Endothelial cell of umbilical vein (primary cell): Measurements from ENCODE around the gene ZNF8. TPM values are rescaled to one million over a fixed set of nuclear protein-coding genes. Genes with fewer than 3 reads are reported as not detected.

Experiments
- BruUV-seq: library from RNA; stranded (reverse); fragments of 400-500 nt; replicated peaks from 2 replicates; lab custom pipeline; 2021; lab: Mats Ljungman, UMichigan
- CTCF ChIA-PET: fragments of 300-600, 350-600 bp; sonication (Branson Sonifier 250); formaldehyde crosslinking; loops from one replicate; lab custom pipeline; 2021; ENCODE audit warnings: antibody characterized with exemption, inconsistent platforms; lab: Charles Lee
- POLR2A ChIA-PET: fragments of 300-600, 350-600 bp; sonication (Branson Sonifier 250); formaldehyde crosslinking; loops from one replicate; lab custom pipeline; 2021; ENCODE audit warnings: antibody characterized with exemption, inconsistent platforms; lab: Charles Lee
- DNase-seq: peaks from one replicate; pipeline ENCODE4 v3.0.0-alpha.2; 2011; ENCODE audit warnings: low read depth, low spot score
- FAIRE-seq: peaks from 2 replicates; lab custom pipeline; 2011; peaks lifted over from hg19 to GRCh38; lab: Jason Lieb, UNC
- H2AFZ ChIP-seq: 2 replicates; pipeline ENCODE4 v1.6.0; 2012; ENCODE audit warnings: low read depth, low read length, control low read depth, inconsistent platforms
- H3K27ac ChIP-seq: 2 replicates; pipeline ENCODE4 v1.5.1; 2011; ENCODE audit warnings: low read depth, mild to moderate bottlenecking, control low read depth, low read length, moderate library complexity; ENCODE audit not compliant: insufficient read depth
- H3K27me3 ChIP-seq, 2 experiments: 2 replicates each; pipeline versions ENCODE4 v1.6.0 to v1.6.1; 2011; ENCODE audit warnings: low read length in 2 of 2, mixed read lengths in 1 of 2; ENCODE audit not compliant: control insufficient read depth in 2 of 2, insufficient read depth in 2 of 2
- H3K36me3 ChIP-seq, 2 experiments: 2 replicates in 1 of 2; 3 replicates in 1 of 2; pipeline ENCODE4 v1.5.1; 2011; ENCODE audit warnings: low read length in 2 of 2, mild to moderate bottlenecking in 1 of 2, moderate library complexity in 1 of 2; ENCODE audit not compliant: control insufficient read depth in 2 of 2, insufficient read depth in 2 of 2; ENCODE audit errors: extremely low read depth in 1 of 2
- H3K4me1 ChIP-seq: 3 replicates; pipeline ENCODE4 v1.5.1; 2011; ENCODE audit warnings: mild to moderate bottlenecking, low read length; ENCODE audit not compliant: control insufficient read depth, insufficient read depth; ENCODE audit errors: extremely low read depth
- H3K4me2 ChIP-seq: 2 replicates; pipeline ENCODE4 v1.6.1; 2011; ENCODE audit warnings: low read length, control low read depth, mixed read lengths; ENCODE audit not compliant: insufficient read depth
- H3K4me3 ChIP-seq, 3 experiments: fragments of 200-600 bp in 1 of 3; sonication (generic), shearing (Covaris generic) in 1 of 3; replicated peaks in 1 of 3; 2 replicates each; pipeline ENCODE4 v1.5.1; 2011 to 2016; ENCODE audit warnings: control low read depth in 3 of 3, low read length in 3 of 3, mild to moderate bottlenecking in 2 of 3, inconsistent platforms in 1 of 3, low read depth in 1 of 3, moderate library complexity in 1 of 3; ENCODE audit not compliant: insufficient read depth in 1 of 3
- H3K79me2 ChIP-seq: 2 replicates; pipeline ENCODE4 v1.6.0; 2012; ENCODE audit warnings: low read length, inconsistent platforms; ENCODE audit not compliant: control insufficient read depth, insufficient read depth
- H3K9ac ChIP-seq: replicated peaks from 2 replicates; pipeline ENCODE3; 2011; ENCODE audit warnings: low read length, control low read depth; ENCODE audit not compliant: insufficient read depth; ENCODE audit errors: extremely low read depth
- H3K9me1 ChIP-seq: replicated peaks from 3 replicates; pipeline ENCODE4 v1.6.0; 2011; ENCODE audit warnings: mild to moderate bottlenecking, low read length; ENCODE audit not compliant: control insufficient read depth, insufficient read depth; ENCODE audit errors: extremely low read depth
- H3K9me3 ChIP-seq: replicated peaks from 2 replicates; pipeline ENCODE4 v1.5.1; 2012; ENCODE audit warnings: low read length, inconsistent platforms; ENCODE audit not compliant: control insufficient read depth, insufficient read depth
- H4K20me1 ChIP-seq: replicated peaks from 2 replicates; pipeline ENCODE3; 2011; ENCODE audit warnings: mild to moderate bottlenecking, low read length; ENCODE audit not compliant: control insufficient read depth, insufficient read depth; ENCODE audit errors: extremely low read depth
- CTCF ChIP-seq, 2 donors: IDR thresholded peaks; 1 replicate in 1 of 2; 2 replicates in 1 of 2; pipeline ENCODE4 v1.5.1; 2011; ENCODE audit warnings: low read length in 2 of 2, mild to moderate bottlenecking in 2 of 2, moderate library complexity in 2 of 2, control low read depth in 1 of 2, inconsistent platforms in 1 of 2, low read depth in 1 of 2; ENCODE audit not compliant: insufficient read depth in 1 of 2; ENCODE audit errors: extremely low read depth in 1 of 2
- EZH2 ChIP-seq: IDR thresholded peaks from 2 replicates; pipeline ENCODE4 v1.6.1; 2012; ENCODE audit warnings: borderline replicate concordance, low read depth, mild to moderate bottlenecking, moderate library complexity, low read length, inconsistent platforms; ENCODE audit not compliant: severe bottlenecking
- FOS ChIP-seq: IDR thresholded peaks from 2 replicates; pipeline ENCODE4 v1.6.1; 2011; ENCODE audit warnings: mild to moderate bottlenecking, low read length, moderate library complexity, borderline replicate concordance; ENCODE audit not compliant: insufficient read depth
- GATA2 ChIP-seq: IDR thresholded peaks from 2 replicates; pipeline ENCODE4 v1.7.0; 2011; ENCODE audit warnings: low read depth, mild to moderate bottlenecking, moderate library complexity, mixed read lengths, low read length; ENCODE audit not compliant: insufficient read length, insufficient read depth
- JUN ChIP-seq: IDR thresholded peaks from 2 replicates; pipeline ENCODE4 v1.6.1; 2011; ENCODE audit warnings: borderline replicate concordance, low read depth; ENCODE audit not compliant: insufficient read length, insufficient read depth
- MAX ChIP-seq: IDR thresholded peaks from 2 replicates; pipeline ENCODE4 v1.6.1; 2011; ENCODE audit not compliant: insufficient read depth, insufficient read length
- MYC ChIP-seq: IDR thresholded peaks from one replicate; pipeline ENCODE4 v1.6.1; 2011; ENCODE audit warnings: mild to moderate bottlenecking, low read depth, low read length
- POLR2A ChIP-seq: IDR thresholded peaks from 2 replicates; pipeline ENCODE4 v1.6.1; 2012; ENCODE audit warnings: low read depth, mild to moderate bottlenecking, control low read depth, low read length
- POLR2AphosphoS5 ChIP-seq: IDR thresholded peaks from 2 replicates; pipeline ENCODE4 v1.6.1; 2012; ENCODE audit warnings: low read depth, mild to moderate bottlenecking, control low read depth, low read length, moderate library complexity; ENCODE audit not compliant: insufficient read depth
- dilution Hi-C: fragments of 300-500 bp; cut with MboI; formaldehyde crosslinking; loops from one replicate; pipeline ENCODE4 v1.15.0; 2019; ENCODE audit warnings: low sequenced_read_pairs; ENCODE audit not compliant: extremely low pct_ligation_motif_present
- intact Hi-C: fragments of 100-400 bp; cut with micrococcal nuclease; formaldehyde crosslinking; loops from one replicate; pipeline ENCODE4 v1.10.0; 2022
- polyA plus RNA-seq, 4 experiments: library from polyadenylated mRNA; depleted of rRNA in 3 of 4; stranded (reverse) in 3 of 4; unstranded in 1 of 4; fragments of >200 nt; gene quantifications; 2 replicates each; pipeline versions ENCODE4 v1.2.1 to v1.2.3, GENCODE V29; 2011 to 2012; ENCODE audit warnings: missing spikeins in 1 of 4
- total RNA-seq: library from RNA; stranded (reverse); gene quantifications from 2 replicates; pipeline ENCODE4 v1.2.3, GENCODE V29; 2021

Gene ZNF8
- total and polyA plus RNA-seq, 2 donors (not counting 3 experiments of a cell fraction or from before 2014, with no cell fraction given), result 4.0 to 6.8 TPM

GRCh38 chr19:58284199-58284598, 5.4 kb downstream of the ZNF8 start:
- DNase-seq (no peak), FAIRE-seq (no peak)
- no peak overlapping the region for H3K4me2 ChIP-seq
- BruUV-seq, result no TSS peak
- H2AFZ ChIP-seq, result no peak overlapping the region
- ChIA-PET CTCF (no interaction called here), POLR2A (no interaction called here)
- no peaks in the 10 kb centered on the region for H4K20me1 ChIP-seq
- no peaks in the 10 kb centered on the region for H3K27me3 ChIP-seq
- H3K79me2 ChIP-seq, result peaks cover 30% of the 10 kb centered on the region
- TF ChIP-seq MAX (no peak), EZH2 (no peak), CTCF (IDR thresholded peaks at IDR 0.05; ENCODE audit: extremely low read depth in 1 of 2, insufficient read depth in 1 of 2, low read depth in 1 of 2, low read length in 2 of 2) (no peak)
- no peaks in the 10 kb centered on the region for H3K9me1 ChIP-seq
- H3K27ac ChIP-seq, result no peak overlapping the region
- H3K9me3 ChIP-seq, result no peaks in the 10 kb centered on the region
- peaks cover 5% of the 10 kb centered on the region for H3K4me1 ChIP-seq
- dilution Hi-C loops (no loop called here), intact Hi-C loops (no loop called here)
- no peak overlapping the region for H3K9ac ChIP-seq
- H3K4me3 ChIP-seq, result no peak overlapping the region
- peaks cover 8 to 24% of the 10 kb centered on the region in 2 experiments for H3K36me3 ChIP-seq

GRCh38 chr19:58291943-58292342, 13.2 kb downstream of the ZNF8 start:
- H3K9me3 ChIP-seq, result peaks cover 8% of the 10 kb centered on the region
- H3K9me1 ChIP-seq, result no peaks in the 10 kb centered on the region
- no peak overlapping the region for H3K27ac ChIP-seq
- no peak overlapping the region for H2AFZ ChIP-seq
- dilution Hi-C loops, result no loop called here
- H3K4me3 ChIP-seq, result no peak overlapping the region
- no peak overlapping the region for H3K9ac ChIP-seq
- no peaks in the 10 kb centered on the region for H3K27me3 ChIP-seq
- no peak for TF ChIP-seq POLR2AphosphoS5
- no peak for TF ChIP-seq POLR2A
- TF ChIP-seq CTCF (IDR thresholded peaks at IDR 0.05; ENCODE audit: extremely low read depth in 1 of 2, insufficient read depth in 1 of 2, low read depth in 1 of 2, low read length in 2 of 2), result no peak
- TF ChIP-seq EZH2, result no peak
- no peak for TF ChIP-seq FOS
- TF ChIP-seq GATA2, result no peak
- no peak for TF ChIP-seq JUN
- no peak for TF ChIP-seq MAX
- no peak for TF ChIP-seq MYC
- intact Hi-C loops, result no loop called here
- H4K20me1 ChIP-seq, result no peaks in the 10 kb centered on the region
- DNase-seq (no peak), FAIRE-seq (no peak)
- CTCF ChIA-PET, result no interaction called here
- POLR2A ChIA-PET, result no interaction called here
- H3K36me3 ChIP-seq, result peaks cover 5 to 46% of the 10 kb centered on the region in 2 experiments
- no peak overlapping the region for H3K4me2 ChIP-seq
- H3K4me1 ChIP-seq, result no peaks in the 10 kb centered on the region
- H3K79me2 ChIP-seq, result no peaks in the 10 kb centered on the region
- no TSS peak for BruUV-seq
